Activated T-cell treated with anti-CD3 and anti-CD28 coated beads for 24 hours (primary cell): ENCODE results near the gene ZFP3.
"Not testable (repeated sequence)": the region's sequence is repeated elsewhere in the genome, so short reads cannot be mapped to it uniquely, and the experiment has no call there.

ENCODE experiments used
- DNase-seq: peaks from one replicate; pipeline ENCODE4 v3.0.0-alpha.2; 2020; ENCODE audit warnings: low read depth

ZFP3 gene

DNA sequence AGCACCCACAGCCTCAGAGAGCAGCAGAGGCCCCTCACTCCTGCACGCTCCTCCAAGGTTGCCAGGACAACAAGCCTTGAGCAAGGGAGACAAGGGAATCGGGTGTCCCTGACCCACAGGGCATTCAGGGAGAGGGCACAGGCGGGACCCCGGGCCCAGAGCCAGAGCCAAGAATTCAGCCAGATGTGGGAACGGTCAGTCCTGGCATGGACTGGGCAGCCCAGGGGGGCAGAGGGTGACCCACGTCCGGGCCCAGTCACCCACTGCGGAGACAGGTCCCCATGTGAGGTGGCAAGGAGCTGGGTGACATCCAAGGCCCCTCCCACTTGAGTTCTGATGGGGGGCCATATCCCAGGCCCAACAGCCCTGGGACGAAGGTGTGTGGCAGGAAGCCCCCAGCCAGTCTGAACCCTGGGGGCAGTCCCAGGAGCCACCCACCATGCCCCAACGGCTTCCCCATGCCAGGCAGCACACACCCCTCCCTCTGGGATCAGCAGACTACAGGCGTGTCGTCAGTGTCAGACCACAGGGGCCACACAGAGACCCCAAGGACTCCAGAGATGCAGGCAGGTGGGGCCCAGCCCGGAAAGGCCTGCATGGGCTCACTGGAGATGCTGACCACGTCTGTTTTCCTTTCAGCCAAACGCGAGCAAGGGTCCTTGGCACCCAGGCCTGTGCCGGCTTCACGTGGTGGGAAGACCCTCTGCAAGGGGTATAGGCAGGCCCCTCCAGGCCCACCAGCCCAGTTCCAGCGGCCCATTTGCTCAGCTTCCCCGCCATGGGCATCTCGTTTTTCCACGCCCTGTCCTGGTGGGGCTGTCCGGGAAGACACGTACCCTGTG lies 60.6 kb downstream of the ZFP3 start:
- no peak for DNase-seq

DNA sequence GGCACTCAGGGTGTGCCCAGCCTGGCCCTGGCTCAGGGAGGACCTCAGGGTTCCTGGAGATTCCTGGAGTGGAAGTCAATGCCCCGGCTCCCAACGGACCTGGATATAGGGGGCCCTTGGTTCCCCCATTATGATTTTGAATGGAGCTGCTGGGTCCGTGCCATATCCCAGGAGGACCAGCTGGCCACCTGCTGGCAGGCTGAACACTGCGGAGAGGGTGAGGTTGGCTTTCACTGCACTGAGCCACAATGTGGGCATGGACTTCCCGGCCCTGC lies 61.1 kb downstream of the ZFP3 start:
- no peak for DNase-seq

DNA sequence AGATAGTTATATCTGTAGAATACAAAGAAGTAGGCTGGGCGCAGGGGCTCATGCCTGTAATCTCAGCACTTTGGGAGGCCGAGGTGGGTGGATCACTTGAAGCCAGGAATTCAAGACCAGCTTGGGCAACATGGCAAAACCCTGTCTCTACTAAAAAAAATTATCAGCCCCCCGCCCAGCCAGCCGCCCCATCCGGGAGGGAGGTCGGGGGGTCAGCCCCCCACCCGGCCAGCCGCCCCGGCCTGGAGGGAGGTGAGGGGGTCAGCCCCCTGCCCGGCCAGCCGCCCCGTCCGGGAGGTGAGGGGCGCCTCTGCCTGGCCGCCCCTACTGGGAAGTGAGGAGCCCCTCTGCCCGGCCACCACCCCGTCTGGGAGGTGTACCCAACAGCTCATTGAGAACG lies 64.6 kb downstream of the ZFP3 start:
- DNase-seq: not testable (repeated sequence)
